Tibial nerve (tissue), 4 donors: ENCODE data around the gene MYO5A.

Experiments
- CTCF ChIP-seq, 5 experiments: fragments of 200-600 bp in 3 of 5; fragments of 450-650 bp in 2 of 5; sonication (generic) in 3 of 5; IDR thresholded peaks; one replicate each; pipeline ENCODE4 v1.5.1; 2016 to 2019; ENCODE audit warnings: antibody characterized with exemption in 5 of 5, mild to moderate bottlenecking in 3 of 5, moderate library complexity in 2 of 5
- EP300 ChIP-seq, 2 donors: sonication (generic); formaldehyde crosslinking; IDR thresholded peaks; one replicate each; pipeline ENCODE4 v1.6.1; 2017; ENCODE audit warnings: antibody characterized with exemption in 2 of 2, mild to moderate bottlenecking in 1 of 2
- POLR2A ChIP-seq, 2 donors: fragments of 450-650 bp; IDR thresholded peaks; one replicate each; pipeline ENCODE4 v1.6.1; 2017; ENCODE audit warnings: antibody characterized with exemption in 2 of 2, mild to moderate bottlenecking in 2 of 2, moderate library complexity in 2 of 2

DNA sequence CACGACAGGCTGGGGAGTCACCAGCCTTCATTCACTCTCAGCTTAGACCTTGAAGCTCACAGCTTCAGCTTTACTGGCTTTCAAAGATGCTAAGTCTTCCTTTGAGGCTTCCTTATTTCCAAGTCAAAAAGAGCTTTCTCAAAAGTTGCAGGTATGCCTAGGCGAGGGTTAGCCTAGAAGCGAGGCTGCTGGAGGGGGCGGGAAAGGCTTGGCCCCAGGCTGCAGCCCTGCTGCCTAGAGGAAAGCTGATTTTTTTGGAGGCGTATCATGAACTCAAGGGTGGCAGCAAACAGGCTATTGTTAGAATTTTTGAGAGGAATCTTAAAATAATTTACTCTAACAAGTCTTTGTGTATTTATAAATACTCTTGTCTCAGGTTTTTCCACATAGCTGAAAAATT, 270.2 kb downstream of the MYO5A start:
- no peak for TF ChIP-seq CTCF (IDR thresholded peaks at IDR 0.05)
- TF ChIP-seq POLR2A (IDR thresholded peaks at IDR 0.05): no peak
- no peak for TF ChIP-seq EP300 (IDR thresholded peaks at IDR 0.05)
